H54 (cell line): ENCODE results near the gene ARID3A.
"Not testable (repeated sequence)": the region's sequence is repeated elsewhere in the genome, so short reads cannot be mapped to it uniquely, and the experiment has no call there.

ENCODE experiments used
- DNase-seq: peaks from one replicate; pipeline ENCODE4 v3.0.0; 2011; ENCODE audit warnings: low spot score, mixed read lengths; ENCODE audit not compliant: insufficient read length
- FAIRE-seq: peaks from 3 replicates; lab custom pipeline; 2011; peaks lifted over from hg19 to GRCh38; lab: Jason Lieb, UNC
- POLR2A ChIP-seq: IDR thresholded peaks from 2 replicates; pipeline ENCODE4 v1.6.1; 2011; ENCODE audit warnings: low read depth, mild to moderate bottlenecking, low read length

Gene ARID3A

GRCh38 chr19:956766-957440 is 31.1 kb downstream of the ARID3A start:
- TF ChIP-seq POLR2A = no peak
- DNase-seq (peak; percentile 59), FAIRE-seq (no peak)

GRCh38 chr19:957578-957977 is 31.7 kb downstream of the ARID3A start:
- not testable (repeated sequence) for FAIRE-seq, DNase-seq

GRCh38 chr19:958967-959855 is 33.4 kb downstream of the ARID3A start:
- no peak for TF ChIP-seq POLR2A
- peak; percentile 69 for DNase-seq
- peak; percentile 41 for FAIRE-seq

GRCh38 chr19:960020-960419 is 34.2 kb downstream of the ARID3A start:
- no peak for FAIRE-seq
- DNase-seq = no peak
- no peak for TF ChIP-seq POLR2A

DNA sequence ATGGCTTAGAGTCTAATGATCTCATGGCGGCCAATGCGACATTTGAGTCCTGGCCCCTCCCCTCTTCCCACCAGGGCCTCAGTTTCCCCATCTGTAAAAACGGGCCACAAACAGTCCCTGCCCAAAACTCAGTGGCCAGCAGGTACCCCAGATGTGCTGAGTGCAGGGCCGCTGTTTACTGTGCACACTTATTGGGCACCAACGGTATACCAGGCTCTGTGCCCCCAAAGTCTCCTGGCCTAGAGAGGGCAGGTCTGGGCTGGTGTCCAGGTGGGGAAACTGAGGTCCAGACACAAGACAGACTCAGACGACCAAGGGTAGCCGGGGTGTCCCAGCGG is 34.7 kb downstream of the ARID3A start:
- no peak for TF ChIP-seq POLR2A
- DNase-seq (no peak), FAIRE-seq (no peak)

DNA sequence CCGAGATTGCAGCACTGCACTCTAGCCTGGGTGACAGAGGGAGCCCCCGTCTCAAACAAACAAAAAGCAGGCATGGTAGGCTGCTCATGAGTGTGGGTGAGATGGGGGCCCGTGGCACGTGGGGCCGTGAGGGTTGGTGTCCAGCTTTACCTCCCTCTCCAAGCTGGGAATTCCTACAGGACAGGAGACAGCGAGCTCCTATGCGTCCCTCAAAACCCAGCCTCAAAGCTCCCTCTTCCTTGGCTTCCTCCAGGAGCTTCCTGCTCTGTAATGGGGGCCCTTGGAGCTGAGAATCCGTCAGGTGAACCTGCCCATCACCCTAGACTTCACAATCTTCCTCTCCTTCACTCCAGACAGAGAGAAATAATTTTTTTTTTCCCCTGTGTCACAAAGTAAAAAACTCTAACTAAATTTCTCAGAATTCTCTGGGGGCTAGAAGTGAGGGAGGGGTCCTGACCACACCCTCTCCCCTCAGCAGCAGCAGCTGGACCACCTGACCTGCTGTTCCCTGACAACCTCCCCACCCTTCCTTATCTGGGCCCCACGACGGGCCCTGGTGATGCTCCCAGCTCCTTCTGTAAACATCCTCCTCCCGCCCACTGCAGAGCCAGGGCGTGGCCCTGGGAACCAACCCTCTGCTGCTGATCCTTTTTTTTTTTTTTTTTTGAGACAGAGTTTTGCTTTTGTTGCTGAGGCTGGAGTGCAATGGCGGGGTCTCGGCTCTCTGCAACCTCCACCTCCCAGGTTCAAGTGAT is 36.2 kb downstream of the ARID3A start:
- no peak for TF ChIP-seq POLR2A
- no peak for FAIRE-seq
- DNase-seq = peak; percentile 71

GRCh38 chr19:962683-963400 is 37.0 kb downstream of the ARID3A start:
- TF ChIP-seq POLR2A = no peak
- DNase-seq (no peak), FAIRE-seq (no peak)

GRCh38 chr19:963486-963951 is 37.7 kb downstream of the ARID3A start:
- no peak for DNase-seq
- FAIRE-seq = no peak
- no peak for TF ChIP-seq POLR2A

DNA sequence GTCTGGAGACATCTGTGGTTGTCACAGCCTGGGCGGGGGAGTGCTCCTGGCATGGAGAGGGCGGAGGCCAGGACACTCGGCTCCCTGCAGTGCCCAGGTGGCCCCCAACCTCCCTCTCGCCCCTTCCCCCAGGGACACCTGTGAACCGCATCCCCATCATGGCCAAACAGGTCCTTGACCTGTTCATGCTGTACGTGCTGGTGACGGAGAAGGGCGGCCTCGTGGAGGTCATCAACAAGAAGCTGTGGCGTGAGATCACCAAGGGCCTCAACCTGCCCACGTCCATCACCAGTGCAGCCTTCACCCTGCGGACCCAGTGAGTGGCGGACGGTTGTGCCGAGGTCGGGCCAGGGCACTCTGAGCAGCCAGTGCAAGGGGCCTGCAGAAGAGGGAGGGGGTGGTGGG is 38.3 kb downstream of the ARID3A start:
- no peak for DNase-seq
- no peak for FAIRE-seq
- TF ChIP-seq POLR2A = no peak

DNA sequence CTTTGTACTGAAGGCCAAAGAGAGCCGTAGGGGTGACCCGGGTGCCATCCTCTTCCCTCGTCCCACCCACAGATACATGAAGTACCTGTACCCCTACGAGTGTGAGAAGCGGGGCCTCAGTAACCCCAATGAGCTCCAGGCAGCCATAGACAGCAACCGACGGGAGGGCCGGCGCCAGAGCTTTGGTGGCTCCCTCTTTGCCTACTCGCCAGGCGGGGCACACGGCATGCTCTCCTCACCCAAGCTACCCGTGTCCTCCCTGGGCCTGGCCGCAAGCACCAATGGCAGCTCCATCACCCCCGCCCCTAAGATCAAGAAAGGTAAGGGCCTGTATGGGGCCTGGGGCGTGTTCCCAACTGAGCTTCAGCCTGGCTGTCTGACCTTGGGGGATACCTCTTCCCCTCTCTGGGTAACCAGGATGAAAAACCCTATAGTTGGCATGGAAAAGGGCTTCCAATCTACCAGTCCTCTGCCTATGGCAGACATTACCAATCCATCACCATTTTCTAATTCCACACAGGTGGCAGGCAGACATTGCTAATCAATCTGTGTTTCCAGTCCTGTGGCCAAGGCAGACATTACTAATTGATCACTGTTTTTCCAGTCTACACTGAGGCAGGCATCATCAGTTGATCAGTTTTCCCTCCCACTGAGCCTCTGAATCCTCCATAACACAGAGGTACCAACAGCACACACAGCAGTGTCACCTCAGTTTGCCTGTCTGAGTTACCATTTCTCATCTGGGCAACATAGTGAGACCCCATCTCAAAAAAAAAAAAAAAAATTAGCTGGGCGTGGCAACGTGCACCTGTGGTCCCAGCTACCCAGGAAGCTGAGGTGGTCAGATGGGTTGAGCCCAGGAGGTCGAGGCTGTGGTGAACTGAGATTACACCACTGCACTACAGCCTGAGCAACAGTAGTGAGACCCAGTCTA is 39.2 kb downstream of the ARID3A start:
- TF ChIP-seq POLR2A = no peak
- FAIRE-seq (no peak), DNase-seq (no peak)

DNA sequence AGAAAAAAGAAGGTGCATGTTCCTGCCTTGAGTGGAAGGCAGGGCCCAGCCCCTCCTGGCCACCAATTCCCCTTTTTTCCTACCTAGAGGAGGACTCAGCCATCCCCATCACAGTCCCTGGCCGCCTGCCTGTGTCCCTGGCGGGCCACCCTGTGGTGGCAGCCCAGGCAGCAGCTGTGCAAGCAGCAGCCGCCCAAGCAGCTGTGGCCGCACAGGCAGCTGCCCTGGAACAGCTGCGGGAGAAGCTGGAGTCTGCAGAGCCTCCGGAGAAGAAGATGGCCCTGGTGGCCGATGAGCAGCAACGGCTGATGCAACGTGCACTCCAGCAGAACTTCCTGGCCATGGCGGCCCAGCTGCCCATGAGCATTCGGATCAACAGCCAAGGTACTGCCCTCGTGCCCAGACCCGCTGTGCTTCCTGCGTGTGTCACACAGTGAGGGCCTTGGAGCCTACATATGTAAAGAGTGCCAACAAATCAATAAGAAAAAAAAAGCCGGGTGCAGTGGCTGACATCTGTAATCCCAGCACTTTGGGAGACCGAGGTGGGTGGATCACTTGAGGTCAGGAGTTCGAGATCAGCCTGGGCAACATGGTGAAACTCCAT is 40.8 kb downstream of the ARID3A start:
- DNase-seq (no peak), FAIRE-seq (no peak)
- TF ChIP-seq POLR2A = no peak

DNA sequence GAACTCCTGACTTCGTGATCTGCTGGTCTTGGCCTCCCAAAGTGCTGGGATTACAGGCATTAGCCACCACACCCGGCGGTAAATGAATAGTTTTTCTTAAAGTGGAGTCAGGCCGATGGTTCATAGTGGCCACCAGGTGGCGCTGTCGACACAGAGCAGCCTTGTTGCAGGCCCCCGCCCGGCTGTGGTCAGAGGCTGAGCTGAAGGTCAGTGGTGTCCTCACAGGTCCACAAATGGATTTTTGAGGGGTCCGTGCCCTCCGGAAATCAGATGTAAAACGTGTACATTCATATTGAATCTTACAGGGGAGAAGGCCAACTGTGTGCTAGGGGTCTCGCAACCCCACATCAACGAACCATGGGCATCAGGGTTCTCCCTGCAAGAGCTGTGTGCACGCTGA is 44.9 kb downstream of the ARID3A start:
- FAIRE-seq (no peak), DNase-seq (no peak)
- no peak for TF ChIP-seq POLR2A
